ENCODE results near the gene POMC.
"Not testable (repeated sequence)": the region's sequence is repeated elsewhere in the genome, so short reads cannot be mapped to it uniquely, and the experiment has no call there.

The POMC gene

DNA sequence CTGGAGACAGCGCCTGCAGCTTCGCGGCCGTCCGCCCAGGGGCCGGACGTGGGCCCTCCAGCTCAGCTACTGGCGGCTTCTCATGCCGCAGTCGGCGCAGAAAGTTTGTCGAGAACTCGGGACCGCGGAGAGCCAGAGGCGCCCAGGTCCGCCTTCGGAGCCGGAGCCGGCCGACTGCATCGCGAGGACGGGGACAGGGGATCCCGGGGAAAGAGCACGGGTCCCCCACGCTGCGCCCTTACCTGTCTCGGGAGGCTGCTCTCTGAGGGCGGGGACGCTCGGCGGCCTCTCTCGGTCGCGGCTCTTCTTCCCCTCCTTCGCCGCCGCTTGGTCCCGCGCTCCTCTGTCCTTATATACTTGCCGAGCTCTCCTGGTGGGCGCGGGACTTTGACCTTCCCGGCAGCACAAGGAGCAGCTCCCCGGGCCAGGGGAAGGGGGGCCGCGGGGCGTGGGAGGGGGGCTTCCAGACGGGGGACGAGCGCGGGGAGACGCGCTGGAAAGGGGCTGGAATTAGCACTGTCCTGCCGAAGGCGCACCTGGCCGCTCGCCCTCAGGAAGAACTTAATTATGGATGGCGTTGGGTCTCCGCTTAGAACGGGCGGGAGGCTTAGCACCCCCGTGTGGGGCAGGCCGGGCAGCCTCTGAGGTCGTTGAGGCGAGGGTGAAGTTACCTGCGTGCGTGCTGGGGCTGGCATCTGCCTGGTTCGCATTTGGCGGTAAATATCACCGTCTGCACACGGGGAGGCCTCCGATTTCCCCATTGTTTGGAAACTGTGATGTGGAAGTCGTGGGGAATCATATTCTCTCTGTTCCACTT, at the start of gene POMC:
POMC (minus strand) TSS at position 325 of the 817 bp plus-strand sequence. CDS start 3,808 bp downstream, outside the sequence.
- DNase-seq, result no peak

DNA sequence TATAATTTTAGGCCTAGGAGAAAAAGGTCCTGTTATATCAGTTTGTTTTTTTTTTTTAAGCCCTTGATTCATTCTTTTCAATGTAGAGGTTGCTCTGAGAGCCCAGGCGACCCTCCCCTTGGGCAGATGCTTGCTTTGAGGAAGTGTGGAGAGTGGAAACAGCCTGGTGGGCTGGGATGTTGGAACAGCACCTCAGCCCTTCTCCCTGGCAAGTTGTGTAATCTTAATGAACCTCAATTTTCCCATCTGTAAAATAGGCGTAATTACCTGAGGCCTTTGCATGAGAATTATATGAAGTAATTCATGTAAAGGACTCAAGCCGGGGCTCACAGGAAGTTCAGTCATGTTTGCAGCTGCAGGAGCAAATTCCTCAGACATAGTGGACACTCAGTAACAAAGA, 49.7 kb upstream of the POMC start:
- no peak for DNase-seq

DNA sequence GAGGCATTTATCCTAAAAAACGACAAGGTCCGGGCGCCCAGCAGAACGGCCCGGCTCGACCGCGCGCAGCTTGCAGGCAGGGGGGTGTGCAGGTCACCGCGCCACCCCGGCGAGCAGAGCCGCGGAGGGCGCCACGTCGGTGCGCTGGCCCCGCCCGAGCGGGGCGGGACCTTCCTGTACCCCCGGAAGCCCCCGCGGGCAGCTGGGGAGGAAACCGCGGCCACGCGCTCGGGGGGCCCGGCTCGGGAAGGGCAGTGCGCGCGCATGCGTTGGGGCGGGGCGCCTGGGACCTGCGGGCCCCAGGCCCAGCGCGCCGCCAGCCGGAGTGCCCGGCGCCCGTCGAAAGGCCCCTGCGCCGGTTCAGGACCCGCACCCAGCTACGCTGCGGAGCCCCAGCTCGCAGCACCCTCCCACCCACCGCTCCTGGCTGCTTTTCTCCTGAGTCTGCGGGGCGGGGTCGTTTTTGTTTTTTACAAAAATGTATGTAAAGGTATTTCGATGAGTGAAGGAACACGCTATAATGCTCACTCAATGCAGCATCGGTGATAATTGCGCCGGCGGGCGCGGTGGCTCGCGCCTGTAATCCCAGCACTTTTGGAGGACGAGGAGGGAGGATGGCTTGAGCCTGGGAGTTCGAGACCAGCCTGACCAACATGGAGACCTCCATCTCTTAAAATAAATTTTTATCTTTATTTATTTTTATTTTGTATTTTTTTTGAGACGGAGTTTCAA, 47.7 kb upstream of the POMC start:
- DNase-seq, result no peak

DNA sequence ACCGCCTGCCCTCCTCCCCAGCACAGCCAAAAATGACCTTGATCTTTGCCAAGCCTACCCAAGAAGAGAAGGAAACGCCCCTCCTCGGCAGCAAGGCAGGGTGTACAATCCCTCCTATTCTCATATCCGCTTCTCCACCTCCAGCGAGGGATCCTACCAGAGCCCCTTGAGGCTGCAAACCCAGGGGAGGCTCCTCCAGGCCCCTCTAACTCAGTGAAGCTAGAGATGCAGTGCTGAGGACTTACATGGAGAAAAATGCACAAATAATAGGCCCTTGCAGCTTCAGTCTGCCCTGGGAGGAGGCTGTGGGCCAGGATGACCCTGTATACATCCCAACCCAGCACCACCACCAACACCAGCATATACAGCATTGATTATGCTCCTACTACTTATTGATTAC, 46.9 kb upstream of the POMC start:
- no peak for DNase-seq

DNA sequence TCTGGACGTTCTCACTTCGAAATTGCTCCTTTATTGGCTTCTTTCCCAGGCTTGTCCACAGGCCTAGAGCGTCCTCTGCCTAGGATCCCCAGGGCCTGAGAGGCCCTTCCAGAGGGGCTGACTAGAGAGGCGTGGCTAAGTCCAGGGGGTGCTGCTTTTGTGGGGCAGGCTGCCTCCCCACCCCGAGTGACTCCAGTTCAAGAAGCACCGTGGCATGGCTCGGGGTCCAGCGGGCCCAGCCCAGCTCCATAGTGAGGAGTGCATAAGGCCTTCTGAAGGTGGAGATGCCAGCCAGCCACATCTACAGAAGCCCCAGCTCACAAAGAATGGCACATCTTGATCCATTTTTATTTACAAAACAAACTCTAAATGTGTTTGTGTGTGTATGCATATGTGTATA, 44.8 kb upstream of the POMC start:
- no peak for DNase-seq

DNA sequence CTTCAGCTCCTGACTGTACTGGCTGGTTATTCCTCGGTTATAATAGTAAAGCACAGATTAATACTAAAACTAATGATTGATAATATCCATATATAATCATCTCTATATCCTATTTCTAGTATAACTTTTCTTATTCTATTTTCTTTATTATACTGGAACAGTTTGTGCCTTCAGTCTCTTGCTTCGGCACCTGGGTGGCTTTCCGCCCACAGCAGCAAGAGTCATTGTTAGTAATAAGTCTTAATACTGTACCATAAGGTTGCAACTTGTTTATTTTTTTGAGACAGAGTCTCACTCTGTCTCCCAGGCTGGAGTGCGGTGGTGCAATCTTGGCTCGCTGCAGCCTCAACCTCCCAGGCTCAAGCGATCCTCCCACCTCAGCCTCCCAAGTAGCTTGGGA, 42.5 kb upstream of the POMC start:
- DNase-seq, result not testable (repeated sequence)

DNA sequence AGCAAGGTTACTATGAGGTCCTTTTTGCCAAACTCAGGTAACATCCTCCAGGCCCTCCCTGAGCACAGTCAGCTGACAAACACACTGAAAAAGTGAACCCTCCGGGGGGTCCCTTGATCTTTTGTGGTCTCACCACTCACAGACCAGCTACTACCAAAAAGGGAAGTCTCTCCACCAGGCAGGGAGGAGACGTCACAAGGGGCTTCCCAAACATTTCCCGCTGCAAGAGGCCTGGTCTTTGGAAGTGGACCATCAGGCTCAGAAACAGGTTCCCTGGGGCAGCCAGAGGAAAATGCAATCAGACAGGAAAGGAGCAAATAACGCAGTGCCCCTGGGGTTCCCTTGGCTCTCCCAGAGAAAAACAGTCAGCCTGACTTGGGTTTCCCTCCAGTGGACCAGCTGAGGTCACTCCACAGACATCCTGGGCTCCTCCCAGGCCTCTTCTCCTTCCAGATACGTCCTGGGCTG, 38.7 kb upstream of the POMC start:
- DNase-seq, result no peak

DNA sequence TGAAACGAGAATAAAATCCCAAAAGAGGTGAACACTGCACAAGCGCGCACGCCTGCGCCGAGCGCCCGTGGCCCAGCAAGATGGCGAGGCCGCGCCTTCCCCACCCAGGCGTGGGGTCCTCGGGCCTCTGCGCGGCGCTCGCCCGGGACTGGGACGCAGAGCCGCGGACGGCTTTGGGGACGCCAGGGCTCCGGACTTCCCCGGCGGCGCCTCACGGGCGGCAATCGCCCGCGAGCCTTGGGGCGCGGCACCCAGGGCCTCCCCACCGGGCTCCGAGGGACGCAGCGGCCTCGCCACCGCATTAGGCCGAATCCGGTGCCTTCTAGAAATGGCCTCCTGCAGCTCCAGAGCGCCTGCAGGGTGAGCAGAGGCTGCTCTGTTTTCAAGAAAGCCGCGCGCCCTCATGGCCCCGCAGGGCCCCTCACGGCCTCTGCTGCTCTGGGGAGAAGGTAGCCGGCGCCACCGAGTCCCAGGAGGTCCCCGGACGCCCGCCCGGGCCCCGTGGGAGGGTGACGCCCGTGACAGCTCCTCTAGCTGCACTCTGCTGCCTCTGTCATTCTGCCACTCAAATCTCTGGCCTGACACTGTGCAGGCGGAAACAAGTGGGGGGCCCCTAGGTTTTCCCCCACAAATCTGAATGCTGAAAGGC, 35.9 kb upstream of the POMC start:
- DNase-seq, result no peak

DNA sequence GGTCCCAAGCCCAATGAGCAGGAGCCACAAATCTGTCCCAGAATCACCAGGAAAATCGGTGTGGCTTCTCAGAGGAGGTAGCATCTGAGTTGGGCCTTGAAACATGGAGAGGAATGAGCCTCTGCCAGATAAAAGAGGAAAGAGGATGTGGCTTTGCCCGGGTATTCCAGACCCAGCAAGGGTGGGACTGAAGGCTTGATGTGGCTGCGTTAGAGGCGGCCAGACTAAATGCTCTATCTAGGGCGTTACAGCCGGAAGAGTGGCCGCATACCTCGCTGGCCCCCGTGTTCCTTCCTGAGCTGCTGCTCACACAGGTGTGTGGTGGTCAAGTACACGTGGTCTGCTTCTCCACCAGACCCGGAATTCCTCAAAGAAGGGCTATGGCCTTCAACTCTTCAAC, 33.9 kb upstream of the POMC start:
- DNase-seq, result no peak

DNA sequence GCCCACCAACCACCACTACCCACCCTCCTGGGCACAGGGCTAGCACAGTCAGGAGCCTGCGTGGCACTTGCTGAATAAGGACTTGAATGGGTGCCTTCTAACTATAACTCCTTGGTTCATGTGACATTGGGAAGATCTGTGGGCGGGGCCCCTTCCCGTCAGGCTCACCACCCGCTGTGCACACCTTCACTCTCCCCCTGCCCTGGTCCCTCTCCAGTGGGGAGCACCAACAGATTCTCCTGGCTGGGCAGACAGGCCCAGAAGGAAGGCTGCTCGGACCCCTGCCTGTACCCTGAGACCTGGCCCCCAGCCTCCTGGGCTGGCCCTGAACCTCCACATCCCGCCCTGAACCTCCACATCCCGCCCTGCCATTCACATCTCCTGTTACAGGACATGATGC, 33.4 kb upstream of the POMC start:
- DNase-seq, result no peak

DNA sequence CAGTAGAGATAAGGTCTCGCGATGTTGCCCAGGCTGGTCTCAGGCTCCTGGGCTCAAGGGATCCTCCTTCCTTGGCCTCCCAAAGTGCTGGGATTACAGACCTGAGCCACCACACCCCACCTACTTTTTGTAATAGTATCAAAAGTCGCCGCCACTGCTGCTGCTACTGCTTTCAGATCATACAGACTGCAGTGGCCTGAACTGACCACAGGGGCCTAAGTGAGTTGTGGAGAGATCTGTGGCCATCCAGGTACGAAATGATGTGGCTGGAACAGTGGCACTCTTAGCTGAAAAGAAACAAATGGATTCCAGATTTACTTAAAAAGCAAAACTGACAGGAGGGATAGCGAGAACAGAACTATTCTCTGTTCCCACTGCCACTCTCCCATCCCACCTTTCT, 32.9 kb upstream of the POMC start:
- no peak for DNase-seq

DNA sequence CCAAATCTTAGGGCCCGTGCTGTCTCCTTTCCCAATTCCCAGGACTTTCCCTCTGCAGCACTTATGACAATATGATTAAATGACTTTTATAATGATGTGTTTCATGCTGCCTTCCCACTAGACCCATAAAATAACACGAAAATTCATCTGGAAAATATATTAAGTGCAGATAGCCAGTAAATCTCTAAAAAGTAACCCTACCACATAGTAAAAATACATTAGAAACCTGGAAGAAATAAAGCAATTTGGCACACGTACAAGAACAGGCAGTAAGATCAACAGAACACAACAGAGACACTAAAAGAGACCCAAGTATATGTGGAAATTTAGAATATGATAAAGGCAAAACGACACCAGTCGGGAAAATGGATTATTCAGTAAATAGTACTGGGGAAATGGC, 30.2 kb upstream of the POMC start:
- no peak for DNase-seq

DNA sequence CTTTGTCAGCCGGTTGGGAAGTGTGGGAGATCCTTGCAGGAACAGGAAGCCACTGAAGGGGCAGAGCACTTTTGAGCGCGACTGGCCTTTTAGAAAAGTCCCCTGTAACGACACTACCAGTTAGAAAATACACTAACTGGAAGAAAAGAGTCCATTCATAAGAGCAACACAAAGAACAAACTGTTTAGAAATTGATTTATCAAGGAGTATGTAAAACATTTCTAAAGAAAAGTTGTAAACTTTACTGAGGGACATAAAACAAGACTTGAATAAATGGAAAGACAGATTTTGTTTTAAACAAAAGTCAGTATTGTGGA, 29.8 kb upstream of the POMC start:
- no peak for DNase-seq

DNA sequence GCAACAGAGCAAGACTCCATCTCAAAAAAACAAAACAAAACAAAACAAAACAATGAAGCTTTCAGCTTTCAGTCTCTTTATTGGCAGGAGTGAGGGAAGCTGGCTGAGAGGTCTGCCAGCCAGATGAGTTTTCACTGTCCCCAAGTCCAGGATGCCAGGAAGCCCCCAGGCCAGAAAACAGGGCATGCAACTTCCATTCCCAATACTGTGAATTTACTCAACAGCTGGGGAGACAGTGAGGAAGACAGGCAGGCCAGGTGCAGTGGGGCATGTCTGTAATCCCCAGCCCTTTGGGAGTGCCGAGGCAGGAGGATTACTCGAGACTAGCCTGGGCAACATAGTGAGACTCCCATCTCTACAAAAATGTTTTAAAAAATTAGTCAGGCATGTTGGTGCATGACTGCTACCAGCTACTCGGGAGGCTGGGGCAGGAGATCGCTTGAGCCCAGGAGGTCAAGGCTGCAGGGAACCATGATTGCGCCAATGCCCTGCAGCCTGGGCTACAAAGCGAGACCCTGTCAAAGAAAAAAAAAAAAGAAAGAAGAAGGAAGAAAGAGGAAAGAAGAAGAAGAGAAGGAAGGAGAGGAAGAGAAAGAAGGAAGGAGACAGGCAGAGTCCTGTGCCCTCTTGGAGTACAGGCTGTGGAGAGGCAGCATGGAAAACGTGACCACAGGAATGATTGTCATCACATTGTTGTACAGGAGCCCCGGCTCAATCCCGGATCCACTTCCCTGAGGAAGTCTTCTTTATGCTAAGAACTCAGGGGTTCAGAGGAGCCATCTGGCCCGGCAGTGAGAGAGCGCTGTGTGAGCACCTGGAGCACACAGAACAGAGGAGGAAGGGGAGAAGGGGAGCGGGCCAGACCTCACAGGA, 29.2 kb upstream of the POMC start:
- no peak for DNase-seq

DNA sequence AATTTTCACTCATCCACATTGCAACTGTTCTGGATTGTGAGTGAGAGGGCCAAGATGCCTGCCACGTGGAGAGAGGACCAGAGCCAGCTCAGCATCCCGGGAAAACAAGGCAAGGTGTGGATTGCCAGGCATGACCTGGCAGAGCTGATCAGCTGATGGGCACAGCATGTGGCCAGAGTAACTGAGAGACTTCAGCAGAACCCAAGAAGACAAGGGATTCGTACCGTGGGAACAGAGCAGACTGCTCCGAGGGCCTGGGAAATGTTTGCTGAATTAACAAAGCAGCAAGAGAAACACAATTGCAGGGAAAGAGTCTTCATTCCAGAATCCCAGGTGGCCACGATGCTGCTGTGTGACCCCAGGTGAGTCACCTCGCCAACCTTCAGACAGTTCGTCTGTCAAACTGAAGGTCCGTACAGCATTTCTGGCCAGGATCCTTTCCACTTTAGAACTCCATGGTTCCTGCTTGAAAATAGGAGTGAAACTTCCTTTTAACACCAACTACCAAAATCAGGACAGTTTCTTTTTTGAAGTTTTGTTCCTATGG, 26.3 kb upstream of the POMC start:
- no peak for DNase-seq

DNA sequence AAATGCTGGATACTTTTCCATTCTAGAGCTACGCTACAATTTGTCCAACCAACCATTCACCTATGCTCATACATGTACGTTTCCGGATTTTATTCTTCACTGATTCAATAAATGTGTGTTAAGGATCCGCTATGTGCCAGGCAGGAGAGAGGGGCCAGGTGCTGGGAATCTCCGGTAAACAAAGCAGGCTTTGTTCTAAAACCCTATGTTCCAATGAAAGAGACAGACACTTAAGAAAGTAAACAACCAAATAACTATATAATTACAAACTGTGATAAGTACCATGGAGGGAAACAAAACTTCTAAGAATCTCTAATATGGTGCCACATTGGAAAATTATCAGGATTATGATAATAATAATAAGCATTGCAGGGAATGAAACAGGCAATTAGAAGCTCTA, 22.2 kb upstream of the POMC start:
- peak; percentile 56 for DNase-seq

DNA sequence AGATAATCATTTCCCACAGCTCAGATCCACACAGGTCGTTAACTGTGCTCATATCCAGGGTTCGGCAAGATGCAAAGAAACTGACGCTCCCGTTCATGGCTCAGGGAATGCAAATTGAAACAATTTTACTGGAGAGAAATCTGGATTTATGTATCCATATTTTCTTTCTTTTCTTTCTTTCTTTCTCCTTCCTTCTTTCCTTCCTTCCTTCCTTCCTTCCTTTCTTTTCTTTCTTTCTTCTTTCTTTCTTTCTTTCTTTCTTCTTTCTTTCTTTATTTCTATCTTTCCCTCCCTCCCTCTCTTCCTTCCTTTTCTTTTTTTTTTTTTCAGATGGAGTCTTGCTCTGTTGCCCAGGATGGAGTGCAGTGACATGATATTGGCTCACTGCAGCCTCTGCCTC, 20.0 kb upstream of the POMC start:
- DNase-seq, result no peak

DNA sequence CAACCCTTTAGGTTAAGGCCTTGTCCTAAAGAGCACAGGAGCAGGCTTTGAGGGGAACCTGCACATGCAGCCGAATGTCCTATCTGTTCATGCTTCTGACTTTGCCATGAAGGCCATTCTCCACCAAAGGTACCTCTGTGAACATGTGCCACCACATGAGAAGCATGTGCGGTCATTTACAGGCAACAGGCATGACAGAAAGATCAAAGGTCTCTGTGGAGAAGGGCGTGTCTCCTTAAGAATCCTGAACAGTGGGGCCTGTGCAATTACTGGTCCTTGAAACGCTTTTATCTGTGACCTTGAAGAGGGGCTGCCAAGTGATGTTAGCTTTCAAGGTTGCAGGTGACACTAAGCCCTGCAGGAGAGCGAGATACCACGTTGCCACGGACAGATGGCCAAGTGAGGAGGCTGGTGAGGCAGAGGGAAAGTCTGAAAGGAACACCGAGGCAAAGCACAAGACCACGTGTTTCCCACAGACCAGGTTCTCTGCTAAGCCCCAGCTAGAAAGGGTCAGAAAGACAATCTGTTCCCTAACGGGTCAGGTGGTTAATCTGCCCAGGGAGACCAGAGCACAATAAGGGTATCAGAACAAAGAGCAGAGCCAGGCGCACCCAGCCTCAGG, 19.5 kb upstream of the POMC start:
- DNase-seq, result no peak

DNA sequence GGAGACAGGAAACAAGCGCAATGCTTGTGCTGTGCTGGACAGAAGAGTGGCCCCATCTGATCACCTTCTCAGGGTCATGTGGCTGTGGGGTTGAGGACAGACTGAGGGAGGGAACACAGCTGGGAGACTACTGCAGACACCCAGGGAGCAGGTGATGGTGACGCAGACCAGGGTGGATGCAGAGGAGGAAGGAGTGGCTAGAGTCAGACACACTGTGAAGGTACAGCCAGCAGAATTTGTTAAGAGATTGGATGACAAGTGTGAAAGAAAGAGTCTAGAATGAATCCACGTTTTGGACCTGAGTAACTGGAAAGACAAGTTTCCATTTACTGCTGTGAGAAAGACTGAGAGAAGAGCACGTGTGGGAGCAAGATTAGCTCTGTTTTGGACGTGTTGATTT, 15.9 kb upstream of the POMC start:
- no peak for DNase-seq

DNA sequence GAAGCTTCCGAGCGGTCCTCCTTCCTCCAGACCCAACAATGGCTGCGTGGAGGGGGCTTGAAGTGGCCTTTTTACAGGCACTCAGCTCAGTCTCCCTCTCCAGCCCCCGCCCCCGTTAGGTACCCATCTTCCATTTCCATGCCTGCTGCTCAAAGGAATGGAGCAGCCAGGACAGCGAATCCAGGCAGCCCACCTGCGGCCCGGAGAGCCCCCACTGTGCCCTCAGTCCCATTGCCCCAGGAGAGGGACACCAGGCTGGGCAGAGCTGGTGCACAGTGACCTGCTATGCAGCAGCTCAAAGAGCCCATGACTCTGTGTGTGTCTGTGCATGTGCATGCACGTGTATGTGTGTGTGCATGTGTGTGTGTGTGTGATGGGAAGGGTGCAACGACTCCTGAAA, 10.6 kb upstream of the POMC start:
- DNase-seq, result no peak

DNA sequence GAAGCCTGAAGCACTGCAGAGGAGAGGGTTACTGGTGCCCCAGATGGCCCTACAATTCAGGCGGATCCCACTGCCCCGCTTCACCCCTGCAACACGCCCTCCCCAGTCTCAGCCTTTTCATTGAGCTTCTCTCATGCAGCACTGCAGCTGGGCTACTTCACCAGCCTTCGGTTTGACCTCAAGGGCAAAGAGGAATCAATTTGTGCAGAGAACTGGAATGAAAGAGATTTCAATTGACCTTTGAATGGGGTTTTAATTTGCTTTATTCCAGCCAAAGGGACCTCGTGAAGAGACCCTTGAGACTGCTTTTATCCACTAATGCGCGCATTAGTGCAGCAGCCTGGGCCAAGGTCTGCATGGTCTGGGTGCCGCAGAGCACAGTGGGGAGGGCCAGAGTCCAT, 8.8 kb upstream of the POMC start:
- DNase-seq, result no peak

DNA sequence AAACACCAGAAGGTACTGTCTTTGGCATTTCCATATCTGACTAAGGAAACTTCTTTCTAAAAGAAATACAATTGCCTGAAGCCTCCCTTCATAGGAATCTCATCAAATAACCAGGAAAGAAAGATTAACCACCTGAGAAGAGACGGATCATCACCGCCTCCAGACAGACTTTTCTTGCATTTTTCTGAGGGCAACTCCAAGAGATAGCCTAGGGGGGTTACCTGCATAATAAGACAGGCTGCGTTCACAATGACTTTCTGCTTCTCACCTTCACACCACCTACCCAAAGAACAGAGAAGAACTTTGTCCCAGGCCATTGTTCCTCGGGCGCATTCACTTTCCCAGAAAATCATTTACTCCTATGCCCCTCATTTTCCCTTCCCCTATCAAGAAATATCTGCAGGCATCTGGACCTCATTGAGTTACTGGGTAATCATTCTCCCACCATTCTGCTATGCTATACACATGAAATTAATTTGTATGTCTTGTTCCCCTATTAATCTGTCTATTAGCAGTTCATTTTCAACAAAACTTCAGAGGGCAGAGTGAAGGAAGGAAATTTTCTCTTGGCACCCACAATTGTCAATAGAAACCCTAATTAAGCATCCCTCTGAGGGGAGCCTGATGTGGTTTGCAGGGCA, 8.3 kb upstream of the POMC start:
- no peak for DNase-seq

Measured in DMS153 (cell line).